WI38 (cell line): ENCODE measurements around the gene MVB12B.

Experiments used
- H3K4me3 ChIP-seq: 2 replicates; pipeline ENCODE4 v1.5.1; 2011; ENCODE audit warnings: low read depth, mild to moderate bottlenecking, control low read depth, low read length
- TF ChIP-seq, protein P1 (sequence below): IDR thresholded peaks from 2 replicates; pipeline ENCODE4 v1.5.1; 2012; ENCODE audit warnings: low read depth, mild to moderate bottlenecking, control low read depth, low read length

MVB12B gene

DNA sequence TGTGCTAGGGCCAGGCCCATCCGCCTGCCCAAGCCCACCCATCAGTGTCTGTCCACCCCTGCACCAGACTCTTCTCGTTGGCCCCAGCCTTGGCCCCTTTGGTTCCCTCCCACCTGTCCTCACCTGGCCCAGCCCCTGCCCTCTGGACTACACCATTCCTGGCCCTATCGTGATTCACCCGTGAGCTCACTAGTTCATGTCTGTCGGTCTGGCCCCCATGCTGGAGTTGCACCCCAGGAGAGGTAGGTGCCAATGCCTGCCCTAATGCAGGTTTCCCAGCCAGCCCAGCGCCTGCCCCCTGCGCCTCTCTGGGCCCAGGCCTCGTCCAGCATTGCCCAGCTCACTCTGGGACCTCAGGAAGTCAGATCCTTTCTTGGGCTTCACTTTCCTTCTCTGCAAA, 171.7 kb downstream of the MVB12B start:
- no peak overlapping the region for H3K4me3 ChIP-seq
- TF ChIP-seq, protein P1, sequence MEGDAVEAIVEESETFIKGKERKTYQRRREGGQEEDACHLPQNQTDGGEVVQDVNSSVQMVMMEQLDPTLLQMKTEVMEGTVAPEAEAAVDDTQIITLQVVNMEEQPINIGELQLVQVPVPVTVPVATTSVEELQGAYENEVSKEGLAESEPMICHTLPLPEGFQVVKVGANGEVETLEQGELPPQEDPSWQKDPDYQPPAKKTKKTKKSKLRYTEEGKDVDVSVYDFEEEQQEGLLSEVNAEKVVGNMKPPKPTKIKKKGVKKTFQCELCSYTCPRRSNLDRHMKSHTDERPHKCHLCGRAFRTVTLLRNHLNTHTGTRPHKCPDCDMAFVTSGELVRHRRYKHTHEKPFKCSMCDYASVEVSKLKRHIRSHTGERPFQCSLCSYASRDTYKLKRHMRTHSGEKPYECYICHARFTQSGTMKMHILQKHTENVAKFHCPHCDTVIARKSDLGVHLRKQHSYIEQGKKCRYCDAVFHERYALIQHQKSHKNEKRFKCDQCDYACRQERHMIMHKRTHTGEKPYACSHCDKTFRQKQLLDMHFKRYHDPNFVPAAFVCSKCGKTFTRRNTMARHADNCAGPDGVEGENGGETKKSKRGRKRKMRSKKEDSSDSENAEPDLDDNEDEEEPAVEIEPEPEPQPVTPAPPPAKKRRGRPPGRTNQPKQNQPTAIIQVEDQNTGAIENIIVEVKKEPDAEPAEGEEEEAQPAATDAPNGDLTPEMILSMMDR = no peak

DNA sequence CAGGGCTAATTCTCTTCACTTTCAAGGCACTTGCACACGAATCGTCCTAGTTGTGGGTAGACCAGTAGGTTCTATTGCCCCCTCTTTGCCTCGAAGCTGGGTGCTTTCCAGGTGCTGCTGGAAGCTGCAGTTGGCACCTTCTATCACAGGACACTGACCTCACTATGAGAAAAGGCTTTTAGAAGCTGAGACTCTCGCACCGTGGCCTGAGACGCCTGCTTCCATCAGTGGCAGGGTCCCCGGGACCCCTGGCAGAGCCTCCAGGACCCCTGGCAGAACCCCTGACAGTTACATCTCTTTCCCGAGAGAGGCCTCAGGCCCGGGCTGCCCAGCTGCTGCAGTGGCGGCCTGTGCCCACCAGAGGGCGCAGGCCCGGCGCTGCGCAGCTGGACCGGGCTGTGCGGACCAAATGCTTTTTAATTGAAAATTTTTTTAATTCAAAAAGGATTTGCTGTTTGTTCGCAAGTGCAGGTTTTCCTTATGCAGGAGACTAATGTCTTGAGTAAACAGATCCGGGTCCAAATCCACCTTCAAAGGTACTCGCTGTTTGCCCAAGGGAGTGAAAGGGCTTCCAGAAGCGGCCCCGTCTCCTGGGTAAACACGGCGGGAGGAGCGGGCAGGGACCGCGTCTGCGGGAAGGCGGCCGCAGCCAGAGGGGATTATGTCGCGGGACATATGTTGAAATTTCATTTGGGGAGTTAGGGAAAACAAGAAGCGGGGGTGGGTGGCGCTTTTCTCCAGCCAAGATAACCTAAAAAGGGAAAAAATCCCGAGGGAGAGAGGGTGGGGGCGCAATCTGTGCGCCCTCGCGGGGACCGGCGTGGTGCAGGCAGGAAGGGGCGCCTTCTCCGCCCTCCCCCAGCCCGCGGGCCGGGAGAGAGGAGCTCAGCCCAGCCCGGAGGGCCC, 172.6 kb downstream of the MVB12B start:
- peak overlapping the region; percentile 55 for H3K4me3 ChIP-seq
- TF ChIP-seq, protein P1 = peak; percentile 99

DNA sequence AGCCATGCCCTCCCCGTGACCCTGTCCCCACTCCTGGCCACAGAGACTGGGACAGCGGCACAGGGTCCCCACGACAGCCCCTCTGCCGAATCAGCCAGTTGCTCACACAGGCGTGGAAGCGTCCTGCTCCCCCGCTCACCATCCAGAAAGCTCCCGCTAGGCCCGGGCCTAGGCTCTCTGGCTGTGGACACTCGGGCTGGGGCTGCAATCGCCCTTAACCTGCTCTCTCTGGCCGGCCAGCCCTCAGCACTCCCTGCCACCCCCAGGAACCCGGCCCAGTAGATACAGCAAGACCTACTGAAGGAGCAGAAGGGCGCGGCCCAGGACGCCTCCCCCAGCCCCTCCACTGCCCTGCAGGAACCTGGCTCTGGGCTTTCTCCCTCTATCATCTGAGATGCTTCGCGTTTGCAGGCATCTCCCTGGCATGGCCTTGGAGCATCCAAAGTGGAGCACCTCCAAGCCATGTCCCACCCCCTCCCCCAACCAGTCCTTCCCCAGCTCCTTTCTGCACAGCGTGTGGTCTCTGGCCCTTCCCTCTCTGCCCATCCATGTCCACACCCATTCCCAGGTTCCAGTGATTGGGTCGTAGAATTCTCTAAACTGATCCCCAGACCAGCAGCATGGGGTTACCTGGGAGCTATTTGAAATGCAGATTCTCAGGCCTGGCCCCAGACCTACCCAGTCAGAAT, 173.4 kb downstream of the MVB12B start:
- TF ChIP-seq, protein P1 = no peak
- peak overlapping the region; percentile 55 for H3K4me3 ChIP-seq

DNA sequence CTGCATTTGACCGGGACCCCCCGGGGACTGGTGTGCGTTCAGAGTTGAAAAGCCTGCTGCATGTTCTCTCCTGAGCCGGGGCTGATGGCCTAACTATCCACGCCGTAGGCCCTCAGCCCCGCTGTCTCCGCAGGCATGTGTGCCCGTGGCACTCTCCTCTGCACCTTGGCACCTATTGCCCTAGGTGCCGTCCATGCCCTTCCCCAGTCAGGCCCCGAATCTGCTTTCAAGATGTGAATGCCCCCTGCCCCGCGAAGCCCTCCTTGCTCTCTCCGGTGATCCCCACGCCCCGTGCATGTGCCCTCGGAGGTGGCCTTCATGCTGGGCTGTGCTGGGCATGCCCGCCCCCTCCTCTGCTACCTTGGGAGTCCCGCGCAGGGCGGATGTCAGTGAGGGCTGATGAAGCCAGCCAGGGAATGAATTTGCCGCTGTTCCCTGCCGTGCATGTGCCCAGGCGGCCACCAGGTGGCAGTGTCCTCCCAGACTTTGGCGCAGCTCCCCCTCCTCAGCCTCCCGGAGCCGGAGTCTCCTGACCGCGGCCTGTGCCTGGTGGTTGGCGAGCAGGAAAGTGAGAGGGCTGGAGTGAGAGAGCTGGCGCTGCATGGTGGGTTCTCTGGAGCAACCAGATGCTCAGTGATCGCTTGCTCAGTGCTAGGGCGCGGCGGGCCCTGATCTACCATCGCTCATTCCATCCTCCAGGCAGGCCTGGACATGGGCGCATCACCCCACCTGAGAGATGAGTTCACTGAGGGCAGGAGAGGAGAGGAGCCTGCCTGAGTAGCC, 174.2 kb downstream of the MVB12B start:
- TF ChIP-seq, protein P1 = peak; percentile 73
- no peak overlapping the region for H3K4me3 ChIP-seq

DNA sequence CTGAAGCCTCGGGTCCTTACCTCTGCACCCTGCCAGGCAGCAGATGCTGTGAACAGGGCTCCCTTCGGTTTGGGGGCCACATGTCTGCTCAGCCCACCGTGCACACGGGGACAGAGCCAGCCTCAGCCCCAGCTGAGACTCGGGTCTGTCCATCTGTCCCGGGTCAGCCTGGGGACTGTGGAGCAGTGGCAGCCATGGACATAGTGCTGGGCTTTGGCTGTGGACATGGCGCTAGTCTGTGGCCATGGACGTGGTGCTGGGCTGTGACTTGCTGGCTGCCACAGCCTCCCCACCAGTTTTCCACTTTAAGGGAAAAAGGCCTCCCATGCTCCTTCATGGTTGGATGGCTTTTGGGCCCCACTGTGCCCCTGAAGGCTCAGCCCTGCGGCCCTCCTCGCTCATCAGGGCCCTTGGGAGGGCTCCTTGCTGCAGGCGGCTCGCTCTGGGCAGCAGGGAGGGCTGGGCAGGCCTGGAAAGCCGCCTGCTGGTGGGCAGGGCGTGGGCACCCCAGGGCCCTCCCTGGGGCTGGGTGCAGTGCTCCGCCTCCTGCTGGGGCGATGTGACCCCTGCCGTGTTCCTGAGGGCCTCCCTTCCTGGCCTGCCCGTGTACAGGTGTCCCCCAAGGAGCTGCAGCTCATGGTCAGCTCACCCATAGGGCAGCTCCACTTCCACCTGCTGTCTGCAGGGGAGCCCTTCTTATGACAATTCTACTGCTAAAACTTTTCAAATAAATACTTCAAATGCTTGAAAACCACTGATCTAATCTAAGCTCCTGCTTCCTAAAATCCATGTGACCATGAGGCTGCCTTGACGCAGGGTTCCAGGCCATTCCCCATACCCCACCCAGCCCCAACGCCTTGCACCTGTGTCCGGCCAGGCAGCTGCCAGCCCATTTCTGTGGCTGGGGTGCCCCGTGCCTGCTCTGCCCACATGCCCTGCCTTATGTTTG, 175.0 kb downstream of the MVB12B start:
- H3K4me3 ChIP-seq = no peak overlapping the region
- TF ChIP-seq, protein P1 = no peak
